Naive thymus-derived CD8-positive, alpha-beta T cell (primary cell): ENCODE results near the gene TAS1R2. TPM values are rescaled to one million over a fixed set of nuclear protein-coding genes. Genes with fewer than 3 reads are reported as not detected.

Source experiments
- ATAC-seq, 2 donors: fragments of 150-1000 bp; cut with Tn5 transposase in 1 of 2; sonication (Bioruptor Pico), chemical (Tn5 transposase) in 1 of 2; 1 replicate in 1 of 2; 2 replicates in 1 of 2; pipeline ENCODE4 v1.10.0; 2021; ENCODE audit warnings: mild to moderate bottlenecking in 2 of 2, moderate library complexity in 2 of 2
- POLR2A ChIA-PET: fragments of 350-600 bp; sonication (Branson Sonifier 250); formaldehyde crosslinking; loops from one replicate; lab custom pipeline; 2021; ENCODE audit warnings: antibody characterized with exemption; lab: Charles Lee
- DNase-seq, 10 donors: peaks; one replicate each; pipeline versions ENCODE4 v3.0.0 to v3.0.0-alpha.2; 2020 to 2022
- H3K27ac Mint-ChIP-seq, 10 donors: one replicate each; pipeline ENCODE4 v1.8.0; 2020 to 2022; ENCODE audit warnings: mild to moderate bottlenecking in 10 of 10, mixed read lengths in 10 of 10, moderate library complexity in 4 of 10, inconsistent platforms in 1 of 10
- H3K27me3 Mint-ChIP-seq, 5 donors: one replicate each; pipeline ENCODE4 v1.8.0; 2021 to 2022; ENCODE audit warnings: mixed read lengths in 5 of 5
- H3K36me3 Mint-ChIP-seq, 3 donors: one replicate each; pipeline ENCODE4 v1.8.0; 2020 to 2022; ENCODE audit warnings: mixed read lengths in 3 of 3, mild to moderate bottlenecking in 2 of 3, inconsistent platforms in 1 of 3
- H3K4me1 Mint-ChIP-seq, 4 donors: one replicate each; pipeline ENCODE4 v1.8.0; 2021 to 2022; ENCODE audit warnings: mixed read lengths in 4 of 4
- H3K4me3 Mint-ChIP-seq, 10 donors: one replicate each; pipeline ENCODE4 v1.8.0; 2020 to 2022; ENCODE audit warnings: mild to moderate bottlenecking in 10 of 10, mixed read lengths in 10 of 10, moderate library complexity in 6 of 10, inconsistent platforms in 1 of 10
- H3K9me3 Mint-ChIP-seq, 9 donors: one replicate each; pipeline ENCODE4 v1.8.0; 2020 to 2022; ENCODE audit warnings: mixed read lengths in 9 of 9, mild to moderate bottlenecking in 3 of 9, inconsistent platforms in 1 of 9, moderate library complexity in 1 of 9
- polyA plus RNA-seq, 3 donors: library from polyadenylated mRNA; unstranded; fragments of 300-500 nt; fragmentation: Illumina TruSeq; gene quantifications; one replicate each; pipeline ENCODE4 v1.2.3, GENCODE V29; 2021
- total RNA-seq, 8 experiments: library from RNA in 2 of 8; stranded (reverse) in 2 of 8; gene quantifications; one replicate each; pipeline ENCODE4 v1.2.3 and lab custom pipeline; 2021 to 2026

Gene TAS1R2
- total and polyA plus RNA-seq, 5 experiments from 2014 or later = not detected

- H3K27ac Mint-ChIP-seq = no peak overlapping the region
- no peak overlapping the region for H3K4me3 Mint-ChIP-seq
- peaks cover 0 to 8% (median 0%) of the 10 kb centered on the region in 9 donors for H3K9me3 Mint-ChIP-seq
- H3K36me3 Mint-ChIP-seq = no peaks in the 10 kb centered on the region
- H3K27me3 Mint-ChIP-seq = peaks cover 28 to 67% (median 56%) of the 10 kb centered on the region in 5 donors
- POLR2A ChIA-PET = no interaction called here
- ATAC-seq (peak in 1 of 2 donors; percentile 39), DNase-seq (peak; percentile 33 to 70 (median 48))
- peaks cover 1 to 7% (median 4%) of the 10 kb centered on the region in 4 donors for H3K4me1 Mint-ChIP-seq
Observed at GRCh38 chr1:18820791-18821641, 38.4 kb downstream of the TAS1R2 start.

DNA sequence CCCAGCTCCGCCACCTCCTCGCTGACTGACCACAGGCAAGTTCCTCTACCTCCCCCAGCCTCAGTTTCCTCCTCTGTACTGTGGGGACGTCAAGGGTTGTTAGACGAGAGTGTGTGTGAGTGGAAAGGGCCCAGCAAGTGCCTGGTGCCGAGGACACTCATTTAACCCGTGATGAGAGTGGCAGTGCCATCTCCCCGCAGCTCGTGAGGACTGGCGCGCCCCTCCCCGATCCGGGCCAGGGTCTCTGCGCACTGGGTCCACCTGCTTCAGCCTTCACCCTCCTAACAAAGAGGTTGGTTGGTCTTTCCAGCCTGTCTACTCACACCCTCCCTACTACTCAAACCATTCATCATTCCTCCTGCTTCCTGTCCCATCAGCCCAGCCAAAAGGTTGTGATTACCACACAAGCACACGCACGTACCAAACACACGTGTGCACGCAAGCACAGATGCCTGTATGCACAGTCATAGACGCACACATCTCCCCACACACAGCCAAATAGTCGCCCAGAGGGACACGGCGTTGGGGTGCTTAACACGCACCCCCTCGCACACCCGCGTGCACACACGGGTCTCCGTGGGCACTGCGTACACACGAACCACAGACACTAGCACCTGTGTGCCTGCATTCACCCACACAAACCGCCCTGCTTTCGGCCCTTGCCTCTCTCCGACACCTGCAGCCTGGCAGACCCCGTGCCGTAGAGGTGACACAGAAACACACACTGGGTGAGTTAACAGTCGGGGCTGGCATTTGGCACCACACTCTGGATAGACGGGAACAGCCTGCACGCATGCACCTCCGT, 39.3 kb downstream of the TAS1R2 start:
- DNase-seq (no peak), ATAC-seq (no peak)
- Mint-ChIP-seq H3K27me3 (peaks cover 26 to 63% (median 56%) of the 10 kb centered on the region in 5 donors), H3K4me1 (peaks cover 1 to 7% (median 4%) of the 10 kb centered on the region in 4 donors), H3K36me3 (no peaks in the 10 kb centered on the region), H3K4me3 (no peak overlapping the region), H3K27ac (no peak overlapping the region), H3K9me3 (peaks cover 0 to 2% (median 0%) of the 10 kb centered on the region in 9 donors)
- POLR2A ChIA-PET = no interaction called here

GRCh38 chr1:18819203-18819602, 40.3 kb downstream of the TAS1R2 start:
- H3K27me3 Mint-ChIP-seq = peaks cover 28 to 68% (median 56%) of the 10 kb centered on the region in 5 donors
- no peaks in the 10 kb centered on the region for H3K36me3 Mint-ChIP-seq
- no peak for ATAC-seq
- POLR2A ChIA-PET = no interaction called here
- peaks cover 1 to 7% (median 4%) of the 10 kb centered on the region in 4 donors for H3K4me1 Mint-ChIP-seq
- H3K27ac Mint-ChIP-seq = no peak overlapping the region
- DNase-seq = no peak
- H3K4me3 Mint-ChIP-seq = no peak overlapping the region
- peaks cover 0 to 2% (median 0%) of the 10 kb centered on the region in 9 donors for H3K9me3 Mint-ChIP-seq

- ATAC-seq (no peak), DNase-seq (no peak)
- H3K4me3 Mint-ChIP-seq = no peak overlapping the region
- H3K27me3 Mint-ChIP-seq = peaks cover 26 to 69% (median 49%) of the 10 kb centered on the region in 5 donors
- no peak overlapping the region for H3K27ac Mint-ChIP-seq
- peaks cover 0 to 2% (median 0%) of the 10 kb centered on the region in 9 donors for H3K9me3 Mint-ChIP-seq
- H3K36me3 Mint-ChIP-seq = no peaks in the 10 kb centered on the region
- peaks cover 1 to 7% (median 4%) of the 10 kb centered on the region in 4 donors for H3K4me1 Mint-ChIP-seq
- POLR2A ChIA-PET = no interaction called here
Observed at GRCh38 chr1:18817795-18818435, 41.5 kb downstream of the TAS1R2 start.

- no peak overlapping the region for H3K27ac Mint-ChIP-seq
- no peak for DNase-seq
- no peak overlapping the region for H3K4me3 Mint-ChIP-seq
- POLR2A ChIA-PET = no interaction called here
- H3K27me3 Mint-ChIP-seq = peaks cover 26 to 72% (median 53%) of the 10 kb centered on the region in 5 donors
- H3K36me3 Mint-ChIP-seq = no peaks in the 10 kb centered on the region
- ATAC-seq = no peak
- peaks cover 0 to 2% (median 0%) of the 10 kb centered on the region in 9 donors for H3K9me3 Mint-ChIP-seq
- H3K4me1 Mint-ChIP-seq = peaks cover 1 to 7% (median 4%) of the 10 kb centered on the region in 4 donors
Observed at GRCh38 chr1:18817316-18817715, 42.1 kb downstream of the TAS1R2 start.

- peak in 1 of 10 donors; percentile 2 for DNase-seq
- ATAC-seq = no peak
- peaks cover 0 to 2% (median 0%) of the 10 kb centered on the region in 9 donors for H3K9me3 Mint-ChIP-seq
- POLR2A ChIA-PET = no interaction called here
- H3K27ac Mint-ChIP-seq = no peak overlapping the region
- no peak overlapping the region for H3K4me3 Mint-ChIP-seq
- H3K27me3 Mint-ChIP-seq = peaks cover 26 to 72% (median 56%) of the 10 kb centered on the region in 5 donors
- H3K36me3 Mint-ChIP-seq = no peaks in the 10 kb centered on the region
- H3K4me1 Mint-ChIP-seq = peaks cover 1 to 7% (median 4%) of the 10 kb centered on the region in 4 donors
Observed at GRCh38 chr1:18816808-18817207, 42.7 kb downstream of the TAS1R2 start.

DNA sequence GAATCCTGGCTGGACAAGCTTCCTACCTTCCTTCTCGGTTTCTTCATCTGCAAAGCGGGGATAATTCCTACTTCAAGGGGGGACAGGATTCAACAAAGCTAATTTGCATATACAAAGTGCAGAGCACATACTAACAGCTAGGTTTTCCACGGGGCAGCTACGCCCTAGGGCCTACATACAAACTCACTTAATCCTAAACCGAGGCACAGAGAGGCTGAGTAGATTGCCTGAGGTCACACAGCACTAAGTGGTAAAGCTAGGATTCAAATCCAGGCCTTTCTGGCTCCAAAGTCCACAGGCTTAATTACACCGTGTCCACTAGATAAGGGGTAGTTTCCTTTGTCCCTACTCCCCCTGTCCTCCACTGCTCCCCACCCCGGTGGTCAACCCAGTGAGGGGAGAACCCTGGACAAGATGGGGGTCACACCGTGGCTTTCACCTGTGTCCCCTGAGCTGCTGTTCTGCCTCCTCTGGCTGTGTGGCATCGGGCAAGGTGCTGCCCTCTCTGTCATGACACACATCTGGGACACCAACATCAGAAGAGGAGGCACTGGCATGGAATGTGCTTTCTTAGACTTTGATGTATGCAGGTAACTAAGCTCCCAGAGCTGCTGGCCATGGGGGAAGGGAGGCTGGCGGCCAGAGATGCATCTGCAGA, 44.5 kb downstream of the TAS1R2 start:
- peaks cover 0 to 3% (median 0%) of the 10 kb centered on the region in 4 donors for H3K4me1 Mint-ChIP-seq
- DNase-seq (no peak), ATAC-seq (no peak)
- POLR2A ChIA-PET = interaction anchor here (0.6 kb wide), 1 partner anchor 966 kb away, joined by 3 read pairs; no protein-coding TSS in a partner anchor
- H3K27me3 Mint-ChIP-seq = peaks cover 19 to 58% (median 50%) of the 10 kb centered on the region in 5 donors
- no peaks in the 10 kb centered on the region for H3K36me3 Mint-ChIP-seq
- H3K4me3 Mint-ChIP-seq = no peak overlapping the region
- H3K9me3 Mint-ChIP-seq = peaks cover 0 to 2% (median 0%) of the 10 kb centered on the region in 9 donors
- H3K27ac Mint-ChIP-seq = no peak overlapping the region

DNA sequence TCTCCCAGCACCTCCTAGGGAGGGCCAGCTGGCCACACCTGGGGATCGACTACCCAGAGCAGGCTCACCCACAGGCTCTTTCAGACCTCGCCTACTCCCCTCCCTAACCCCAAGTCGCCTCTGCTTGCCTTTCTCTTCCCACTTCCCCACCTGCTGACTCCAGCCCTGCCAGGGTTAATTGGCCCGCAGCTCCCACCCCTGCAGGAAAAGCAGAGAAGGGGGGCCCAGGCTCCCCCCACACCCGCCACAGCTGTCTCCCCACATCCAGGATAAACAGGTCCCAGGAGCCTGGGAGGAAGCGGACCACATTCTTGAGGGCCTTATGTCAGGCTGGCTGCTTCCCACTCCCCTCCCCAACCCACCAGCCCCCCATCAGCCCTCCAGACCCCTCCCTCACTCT, 45.0 kb downstream of the TAS1R2 start:
- no peak overlapping the region for H3K27ac Mint-ChIP-seq
- peaks cover 19 to 52% (median 45%) of the 10 kb centered on the region in 5 donors for H3K27me3 Mint-ChIP-seq
- no peak for DNase-seq
- H3K4me3 Mint-ChIP-seq = no peak overlapping the region
- ATAC-seq = no peak
- H3K9me3 Mint-ChIP-seq = peaks cover 0 to 2% (median 0%) of the 10 kb centered on the region in 9 donors
- H3K36me3 Mint-ChIP-seq = no peaks in the 10 kb centered on the region
- peaks cover 0 to 3% (median 0%) of the 10 kb centered on the region in 4 donors for H3K4me1 Mint-ChIP-seq
- POLR2A ChIA-PET = interaction anchor here (0.6 kb wide), 1 partner anchor 965 kb away, joined by 3 read pairs; no protein-coding TSS in a partner anchor

DNA sequence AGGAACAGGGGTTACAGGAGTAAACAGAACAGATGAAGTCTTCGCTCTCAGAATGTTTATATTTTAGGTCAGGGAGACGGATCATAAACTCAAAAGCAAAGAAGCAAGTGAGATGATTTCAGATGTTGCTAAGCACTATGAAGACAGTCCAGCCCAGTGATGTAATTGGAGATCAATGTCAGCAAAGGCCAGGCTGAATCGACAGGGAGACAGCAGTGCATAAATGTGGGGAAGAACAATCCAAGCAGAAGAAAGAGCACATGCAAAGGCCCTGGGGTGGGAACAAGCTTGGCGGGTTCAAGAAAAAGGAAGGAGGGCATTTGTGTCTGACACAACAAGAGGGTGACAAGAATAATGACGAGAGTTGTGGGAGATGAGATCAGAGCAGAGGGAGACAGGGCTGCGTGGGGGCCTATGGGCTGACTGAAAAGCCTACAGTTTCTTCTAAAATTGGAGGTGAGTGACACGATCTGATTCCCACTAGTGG, 47.0 kb downstream of the TAS1R2 start:
- Mint-ChIP-seq H3K36me3 (no peaks in the 10 kb centered on the region), H3K4me3 (no peak overlapping the region), H3K9me3 (no peaks in the 10 kb centered on the region), H3K27ac (no peak overlapping the region), H3K27me3 (peaks cover 18 to 51% (median 40%) of the 10 kb centered on the region in 5 donors), H3K4me1 (peaks cover 0 to 3% (median 0%) of the 10 kb centered on the region in 4 donors)
- ATAC-seq (no peak), DNase-seq (no peak)
- POLR2A ChIA-PET = no interaction called here

GRCh38 chr1:18811733-18812452, 47.6 kb downstream of the TAS1R2 start:
- Mint-ChIP-seq H3K9me3 (no peaks in the 10 kb centered on the region), H3K4me3 (no peak overlapping the region), H3K27me3 (peaks cover 13 to 51% (median 34%) of the 10 kb centered on the region in 5 donors), H3K36me3 (no peaks in the 10 kb centered on the region), H3K27ac (no peak overlapping the region), H3K4me1 (peaks cover 0 to 2% (median 0%) of the 10 kb centered on the region in 4 donors)
- POLR2A ChIA-PET = no interaction called here
- no peak for ATAC-seq
- peak in 1 of 10 donors; percentile 44 for DNase-seq
